SHP77 treated with DMSO at 0.1 percent for 48 hours (cell line): ENCODE measurements around the gene ASB2.

Experiments used
- DNase-seq: peaks from one replicate; lab custom pipeline; 2025; lab: John Stamatoyannopoulos, UW

The ASB2 gene, protein sequence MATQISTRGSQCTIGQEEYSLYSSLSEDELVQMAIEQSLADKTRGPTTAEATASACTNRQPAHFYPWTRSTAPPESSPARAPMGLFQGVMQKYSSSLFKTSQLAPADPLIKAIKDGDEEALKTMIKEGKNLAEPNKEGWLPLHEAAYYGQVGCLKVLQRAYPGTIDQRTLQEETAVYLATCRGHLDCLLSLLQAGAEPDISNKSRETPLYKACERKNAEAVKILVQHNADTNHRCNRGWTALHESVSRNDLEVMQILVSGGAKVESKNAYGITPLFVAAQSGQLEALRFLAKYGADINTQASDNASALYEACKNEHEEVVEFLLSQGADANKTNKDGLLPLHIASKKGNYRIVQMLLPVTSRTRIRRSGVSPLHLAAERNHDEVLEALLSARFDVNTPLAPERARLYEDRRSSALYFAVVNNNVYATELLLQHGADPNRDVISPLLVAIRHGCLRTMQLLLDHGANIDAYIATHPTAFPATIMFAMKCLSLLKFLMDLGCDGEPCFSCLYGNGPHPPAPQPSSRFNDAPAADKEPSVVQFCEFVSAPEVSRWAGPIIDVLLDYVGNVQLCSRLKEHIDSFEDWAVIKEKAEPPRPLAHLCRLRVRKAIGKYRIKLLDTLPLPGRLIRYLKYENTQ

DNA sequence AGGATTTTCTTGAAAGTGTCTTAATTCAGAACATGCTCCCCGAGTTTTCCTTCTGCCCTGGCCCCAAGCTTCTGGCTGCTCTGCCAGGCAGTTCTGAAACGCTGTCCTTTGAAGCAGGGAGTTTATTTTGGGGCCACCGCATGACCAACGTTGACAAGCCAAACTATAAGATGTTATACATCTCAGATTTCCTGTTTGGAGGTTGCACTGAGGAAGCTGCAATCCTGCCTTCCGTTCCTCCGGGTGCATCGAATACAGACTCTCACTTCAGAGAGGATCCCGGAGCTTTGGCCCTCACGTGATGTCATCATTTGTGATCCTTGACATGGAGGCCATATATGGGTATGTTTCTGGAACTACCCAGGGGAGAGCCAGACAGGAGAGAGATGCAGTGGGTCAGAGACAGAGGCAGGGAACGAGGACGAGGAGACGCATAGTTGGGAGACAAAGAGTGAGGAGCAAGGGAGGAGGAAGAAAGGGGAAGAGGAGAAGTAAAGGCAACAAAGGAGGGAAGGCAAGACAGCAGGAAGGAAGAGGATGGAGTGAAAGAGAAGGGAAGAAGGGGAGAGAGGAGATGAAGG lies at the start of gene ASB2:
ASB2 (minus strand) TSS at position 94 of the 581 bp plus-strand sequence. CDS start 12,031 bp downstream, outside the sequence.
- DNase-seq = no peak

DNA sequence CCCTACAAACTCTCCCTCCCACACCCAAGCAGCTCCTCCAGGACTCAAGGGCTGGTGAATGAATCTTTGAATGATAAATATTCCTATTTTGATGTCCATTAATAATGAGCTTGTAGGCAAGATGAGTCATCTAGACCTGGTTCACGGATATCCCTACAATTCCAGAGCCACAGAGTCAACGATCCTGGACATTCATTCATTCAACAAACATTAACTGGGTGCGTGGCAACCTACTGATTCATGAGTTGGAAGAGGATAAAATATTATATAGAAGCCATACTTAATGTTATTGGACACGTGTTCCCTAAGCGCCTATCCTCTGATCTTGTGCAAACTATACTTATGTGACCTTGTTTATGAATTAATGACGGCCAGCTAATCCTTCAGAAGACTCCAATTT lies 49.4 kb upstream of the ASB2 start:
- DNase-seq = no peak

DNA sequence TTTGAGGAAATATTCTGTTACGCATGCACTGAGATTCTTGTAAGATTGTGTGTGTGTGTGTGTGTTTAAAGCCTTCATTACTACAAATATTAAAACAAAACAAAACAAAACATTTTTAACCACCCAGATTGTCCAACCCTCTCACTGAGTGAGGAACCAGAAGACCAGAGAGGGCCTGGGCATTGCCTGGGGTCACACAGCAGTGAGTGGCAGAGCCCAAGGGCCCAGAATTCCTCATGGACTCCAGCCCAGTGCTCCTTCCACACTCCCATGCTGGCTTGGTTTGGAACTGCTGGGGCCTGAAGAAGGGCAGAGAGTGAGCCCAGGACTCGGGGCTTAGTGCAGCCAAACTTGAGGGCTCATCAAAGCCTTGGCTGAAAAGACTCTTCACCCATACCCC lies 48.2 kb upstream of the ASB2 start:
- DNase-seq = no peak

DNA sequence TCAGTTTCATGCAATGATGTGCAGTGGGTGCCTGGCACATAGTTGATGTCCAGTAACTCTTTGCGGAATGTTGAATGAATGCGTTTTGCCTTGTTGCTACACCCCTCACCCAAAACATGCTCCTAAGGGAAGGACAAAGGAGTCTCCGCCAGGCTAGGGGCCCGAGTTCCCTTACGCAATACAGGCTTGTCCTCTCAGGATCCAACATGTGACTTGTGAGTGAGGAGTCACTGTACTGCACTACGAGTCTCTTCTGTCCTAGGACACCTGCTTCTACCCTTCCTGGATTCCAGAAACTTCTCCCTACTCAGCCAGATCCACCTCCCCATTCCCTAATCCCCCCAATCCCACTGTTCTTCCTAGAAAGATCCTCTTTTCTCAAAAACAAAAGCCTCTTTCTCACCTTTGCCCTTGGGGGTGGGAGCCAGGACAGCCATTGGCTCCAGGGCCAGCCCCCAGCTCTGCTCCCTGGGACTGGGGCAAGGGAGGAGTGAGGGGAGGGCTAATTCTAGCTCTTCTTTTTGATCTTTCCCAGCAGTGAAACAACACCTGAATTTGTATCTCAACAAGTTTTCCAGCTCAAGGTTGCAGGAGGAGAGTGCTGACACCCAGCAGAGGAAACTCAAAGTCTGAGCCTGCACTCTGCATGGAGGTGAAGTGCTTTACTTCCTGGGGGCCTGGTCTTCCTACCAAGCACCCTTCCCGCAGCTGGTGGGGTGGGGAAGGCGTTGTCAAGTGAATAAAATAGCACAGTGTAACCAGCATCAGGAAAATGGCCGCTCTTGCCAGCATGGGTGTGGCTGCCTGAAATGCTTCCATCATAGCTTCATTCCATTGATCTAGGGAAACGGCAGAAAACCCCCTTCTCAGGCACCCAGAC lies 46.4 kb upstream of the ASB2 start:
- no peak for DNase-seq

DNA sequence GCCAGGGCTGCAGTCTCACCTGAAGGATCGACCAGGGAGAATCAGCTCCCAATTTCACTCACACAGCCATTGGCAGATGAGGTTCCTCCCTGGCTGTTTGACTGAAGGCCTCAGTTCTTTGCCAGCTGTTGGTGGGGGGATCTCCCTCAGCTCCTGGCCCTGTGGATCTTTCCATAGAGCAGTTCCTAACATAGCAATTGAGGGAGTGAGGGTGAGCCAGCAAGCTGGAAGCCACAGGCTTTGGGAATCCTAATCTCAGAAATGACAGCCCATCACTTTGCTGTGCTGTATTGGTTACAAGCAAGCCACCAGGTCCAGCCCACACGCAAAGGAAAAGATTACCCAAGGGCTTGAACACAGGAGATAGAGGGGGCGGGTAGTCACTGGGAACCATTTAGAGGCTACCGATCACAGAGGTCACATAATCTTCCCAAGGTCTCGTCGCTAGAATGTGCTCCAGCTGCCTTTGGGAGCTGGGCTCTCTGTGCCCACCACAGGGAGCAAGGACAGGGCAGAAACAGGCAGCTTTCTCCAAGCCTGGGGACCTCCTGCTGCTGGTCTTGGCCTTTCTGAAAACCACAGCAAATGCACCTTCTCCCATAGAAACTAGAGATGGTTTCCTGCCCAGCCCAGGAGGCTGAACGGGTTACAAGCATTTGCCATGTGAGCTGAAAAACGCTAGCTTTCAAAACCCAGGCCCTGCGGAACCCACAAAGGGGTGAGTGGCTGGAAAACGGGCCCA lies 45.2 kb upstream of the ASB2 start:
- no peak for DNase-seq

DNA sequence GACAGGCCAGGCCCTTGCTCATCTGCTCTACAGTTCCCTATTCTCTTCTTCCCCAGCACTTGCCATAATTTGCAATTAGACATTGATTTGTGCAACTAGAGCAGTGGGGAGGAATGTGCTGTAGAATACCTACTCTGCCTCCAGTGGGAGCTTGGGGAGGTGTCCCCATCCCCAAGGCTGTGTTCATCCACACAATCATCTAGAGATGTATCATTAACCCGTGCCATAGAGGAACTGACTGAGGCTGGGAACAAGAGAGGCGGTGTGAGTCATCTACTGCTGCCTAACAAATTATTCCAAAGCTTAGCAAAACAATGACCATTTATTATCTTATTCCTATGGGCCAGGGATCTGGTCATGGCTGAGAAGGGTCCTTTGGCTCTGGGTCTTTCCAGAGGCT lies 44.6 kb upstream of the ASB2 start:
- no peak for DNase-seq

DNA sequence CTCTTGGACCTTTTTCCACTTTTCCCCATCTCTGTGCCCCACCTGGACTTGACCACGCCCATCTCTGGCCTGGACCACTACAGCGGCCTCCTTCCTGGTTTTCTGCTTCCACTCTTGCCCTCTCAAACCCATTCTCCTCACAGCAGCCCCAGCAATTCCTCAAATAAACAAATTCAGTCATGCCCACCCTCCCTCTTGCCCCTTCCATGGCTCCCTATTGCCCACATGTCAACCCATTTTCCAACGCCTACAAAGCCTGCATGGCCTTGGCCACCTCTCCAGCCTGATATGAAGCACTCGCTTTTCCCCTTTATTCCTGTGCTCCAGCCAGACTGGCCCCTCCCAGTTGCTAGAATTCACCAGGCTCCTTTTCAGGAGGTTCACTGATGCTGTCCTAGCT lies 43.9 kb upstream of the ASB2 start:
- no peak for DNase-seq

DNA sequence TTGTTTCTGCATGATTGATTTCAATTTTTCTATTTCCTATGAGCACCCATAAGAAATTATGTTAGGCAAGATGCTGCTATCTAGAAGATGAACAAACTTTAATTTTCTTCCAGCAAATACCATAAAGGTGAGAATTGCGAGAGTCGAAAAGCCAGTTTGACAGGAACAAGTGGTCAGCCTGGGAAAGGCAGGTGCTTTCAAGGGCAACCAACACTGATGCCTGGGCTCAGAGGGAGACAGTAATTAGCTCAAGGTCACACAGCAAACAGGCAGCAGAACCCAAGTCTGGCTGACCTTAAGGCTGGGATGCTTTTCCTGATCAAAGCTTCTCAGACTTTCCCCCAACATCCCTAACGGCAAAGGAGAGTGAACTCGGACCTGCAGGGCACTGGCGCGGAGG lies 43.0 kb upstream of the ASB2 start:
- no peak for DNase-seq

DNA sequence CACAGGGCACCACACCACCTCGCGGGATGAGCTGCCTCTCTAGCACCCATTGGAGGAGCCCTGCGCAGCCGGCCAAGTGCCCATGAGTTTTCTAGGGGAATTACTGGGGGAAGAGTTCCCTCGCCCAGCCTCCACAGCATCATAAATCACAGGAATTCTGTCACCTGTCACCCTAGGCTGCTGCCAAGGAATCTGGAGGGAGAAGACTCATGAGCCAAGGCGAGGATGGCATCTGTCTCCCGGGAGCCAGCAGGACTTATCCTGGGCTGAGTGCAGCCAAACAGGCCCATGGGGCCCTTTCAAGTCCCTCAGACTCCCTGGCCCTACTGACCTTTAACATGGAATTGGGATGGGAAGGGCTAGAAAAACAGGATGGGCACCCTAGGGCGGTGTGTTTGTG lies 41.9 kb upstream of the ASB2 start:
- no peak for DNase-seq

DNA sequence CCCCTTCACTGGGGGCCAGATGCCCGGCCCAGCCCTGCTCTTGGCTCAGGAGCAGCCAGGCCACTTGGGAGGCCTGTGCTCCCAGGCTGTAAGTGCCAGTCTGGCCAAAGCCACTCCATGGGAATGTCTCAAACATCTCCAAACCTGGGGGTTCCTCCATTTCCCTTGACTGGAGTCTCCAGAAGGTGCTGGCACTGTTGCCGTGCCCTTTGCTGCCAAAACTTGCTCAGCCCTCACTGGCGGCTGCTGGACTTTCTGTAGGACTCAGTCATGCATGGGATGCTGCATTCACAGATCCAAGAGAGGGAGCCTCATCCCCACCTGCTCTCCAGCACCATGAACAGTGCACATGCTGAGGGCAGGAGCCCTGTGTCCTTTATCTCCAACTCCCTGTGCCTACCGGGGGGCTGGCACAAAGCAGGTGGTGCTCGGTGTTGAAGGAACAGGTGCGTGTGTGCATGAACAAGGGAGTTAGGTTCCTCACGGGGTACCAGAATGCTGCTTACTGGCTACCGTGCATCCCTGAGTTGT lies 40.1 kb upstream of the ASB2 start:
- DNase-seq = no peak

DNA sequence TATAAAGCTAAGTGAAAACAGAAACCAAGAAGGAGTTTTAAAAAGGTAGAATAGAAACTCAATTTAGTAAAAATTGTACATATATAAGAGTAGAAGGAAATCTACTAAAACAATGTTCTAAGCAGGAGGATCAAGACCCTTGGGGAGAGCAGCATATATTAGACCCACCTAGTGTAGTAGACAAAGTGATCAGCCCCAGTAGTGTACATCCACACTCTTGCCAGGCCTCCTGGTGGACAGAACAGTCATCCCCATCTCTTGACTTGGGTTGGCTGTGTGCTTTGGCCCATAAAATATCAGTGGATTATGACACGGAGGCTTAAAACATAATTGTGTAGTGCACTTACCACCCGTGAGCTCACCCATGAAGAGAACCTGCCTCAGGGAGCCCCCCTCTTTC lies 38.9 kb upstream of the ASB2 start:
- no peak for DNase-seq

DNA sequence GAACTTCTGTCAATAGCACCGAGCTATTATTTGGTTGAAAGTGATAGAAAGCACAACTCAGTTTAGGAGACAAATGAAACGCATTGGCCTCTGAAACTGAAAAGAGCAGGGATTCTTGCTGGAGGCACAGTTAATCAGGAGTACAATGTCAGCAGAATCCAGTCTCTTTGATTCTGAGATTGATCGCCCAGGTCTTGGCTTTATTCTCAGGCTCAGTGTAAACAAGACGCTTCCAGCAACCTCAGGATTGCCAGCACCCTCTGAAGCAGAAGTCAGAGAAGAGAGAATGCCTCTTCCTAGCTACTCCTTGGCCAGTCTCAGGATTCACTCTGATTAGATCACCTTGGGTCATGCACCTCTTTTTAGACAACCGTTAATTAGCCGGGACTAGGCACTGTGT lies 38.0 kb upstream of the ASB2 start:
- no peak for DNase-seq

DNA sequence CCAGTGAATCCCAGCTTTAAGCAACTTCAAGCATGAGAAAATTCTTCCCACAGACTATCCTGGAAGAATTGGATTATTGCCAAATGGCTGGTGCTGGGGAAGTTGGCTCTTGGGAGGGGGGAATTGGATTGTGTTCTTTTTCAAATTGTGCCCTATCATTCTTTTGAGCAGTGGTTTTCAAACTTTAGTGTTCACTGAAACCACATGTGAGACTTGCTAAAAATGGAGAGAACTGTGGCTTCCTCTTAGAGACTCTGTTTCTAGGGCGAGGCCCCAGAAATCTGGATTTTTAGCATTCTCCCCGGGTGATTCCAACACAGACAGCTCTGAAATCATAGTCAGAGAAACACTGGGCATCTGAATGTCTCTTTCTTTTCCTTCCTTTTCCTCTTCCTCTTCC lies 35.4 kb upstream of the ASB2 start:
- DNase-seq = no peak

DNA sequence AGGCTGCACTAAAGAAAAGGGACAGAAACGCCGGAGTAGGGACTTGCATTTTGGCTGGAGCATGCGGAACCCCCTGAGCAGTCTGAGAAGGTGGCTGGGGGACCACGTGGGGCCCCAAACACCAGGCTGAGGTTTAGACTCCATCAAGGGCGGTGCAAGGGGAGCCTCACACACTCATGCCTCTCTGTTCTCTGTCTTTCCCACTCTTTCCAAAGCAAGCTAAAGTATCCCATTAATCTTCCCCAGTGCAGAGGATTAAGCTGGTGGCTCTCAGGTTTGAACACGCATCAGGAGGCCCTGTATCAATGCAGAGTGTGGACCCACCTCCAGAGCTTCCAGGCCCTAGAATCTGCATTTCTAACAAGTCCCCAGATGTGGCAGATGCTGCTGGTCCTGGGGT lies 34.3 kb upstream of the ASB2 start:
- no peak for DNase-seq

DNA sequence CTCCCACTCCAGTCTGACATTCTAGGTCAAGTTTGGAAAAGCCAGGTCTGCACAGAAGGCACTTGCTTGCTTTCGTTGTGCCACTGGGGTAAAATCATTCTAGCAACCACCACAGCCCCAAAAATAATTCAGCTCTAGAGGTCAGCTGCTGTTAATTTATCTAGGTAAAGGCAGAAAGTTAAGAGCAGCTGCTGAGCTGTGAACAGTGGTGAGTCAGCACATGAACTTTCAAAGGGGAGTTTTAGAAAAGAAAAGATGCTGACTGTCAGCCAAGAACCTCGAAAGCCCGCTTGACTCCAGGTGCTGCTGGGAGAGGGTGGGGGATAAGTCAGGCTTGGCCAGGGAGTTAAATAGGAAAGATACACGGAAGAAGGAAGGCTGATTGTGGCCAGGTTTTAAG lies 33.4 kb upstream of the ASB2 start:
- no peak for DNase-seq

DNA sequence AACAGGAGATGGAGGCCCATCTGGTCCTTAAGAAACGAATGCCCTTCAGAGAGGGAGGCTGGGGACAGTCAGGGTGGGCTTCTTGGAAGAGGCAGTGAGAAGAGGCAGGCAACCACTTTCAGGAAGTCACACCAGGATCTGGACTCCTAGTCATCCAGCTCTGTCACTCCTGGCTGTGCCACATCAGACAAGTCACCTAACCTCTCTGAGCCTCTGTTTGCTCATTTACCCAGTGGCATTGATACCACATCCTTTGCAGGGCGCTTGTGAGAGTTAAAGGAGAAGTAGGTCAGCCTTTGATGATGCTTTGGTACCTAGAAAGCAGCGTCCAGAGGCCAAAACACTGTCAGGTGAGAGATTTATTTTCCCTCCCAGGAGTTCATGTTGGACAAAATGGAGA lies 31.9 kb upstream of the ASB2 start:
- DNase-seq = no peak

DNA sequence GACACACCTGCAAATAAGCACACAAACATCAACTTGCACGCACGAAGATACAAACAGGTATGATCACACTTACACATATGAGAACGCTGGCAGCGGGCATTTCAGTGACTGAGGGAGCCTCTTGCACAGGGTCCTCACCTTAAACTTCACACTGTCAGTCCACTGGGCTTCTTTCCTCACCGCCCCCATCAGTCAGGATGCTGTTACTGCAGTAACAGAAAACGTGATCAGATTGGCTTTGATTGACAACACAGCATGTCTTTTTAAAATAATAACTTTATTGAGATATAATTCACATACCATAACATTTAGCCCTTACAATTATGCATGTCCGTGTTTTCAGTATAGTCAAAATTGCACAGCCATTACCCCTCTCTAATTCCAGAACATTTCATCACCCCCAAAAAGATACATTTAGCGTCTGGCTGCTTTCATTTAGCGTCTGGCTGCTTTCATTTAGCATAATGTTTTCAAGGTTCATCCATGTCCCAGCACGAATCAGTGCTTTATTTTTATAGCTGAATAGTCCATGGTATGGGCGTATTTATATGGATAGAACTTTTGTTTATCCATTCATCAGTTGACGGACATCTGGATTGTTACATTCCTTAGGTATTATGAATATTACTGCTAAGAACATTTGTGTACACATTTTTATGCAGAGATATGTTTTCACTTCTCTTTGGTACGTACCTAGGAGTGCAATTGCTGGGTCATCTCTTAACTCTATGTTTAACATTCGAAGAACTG lies 29.1 kb upstream of the ASB2 start:
- no peak for DNase-seq

DNA sequence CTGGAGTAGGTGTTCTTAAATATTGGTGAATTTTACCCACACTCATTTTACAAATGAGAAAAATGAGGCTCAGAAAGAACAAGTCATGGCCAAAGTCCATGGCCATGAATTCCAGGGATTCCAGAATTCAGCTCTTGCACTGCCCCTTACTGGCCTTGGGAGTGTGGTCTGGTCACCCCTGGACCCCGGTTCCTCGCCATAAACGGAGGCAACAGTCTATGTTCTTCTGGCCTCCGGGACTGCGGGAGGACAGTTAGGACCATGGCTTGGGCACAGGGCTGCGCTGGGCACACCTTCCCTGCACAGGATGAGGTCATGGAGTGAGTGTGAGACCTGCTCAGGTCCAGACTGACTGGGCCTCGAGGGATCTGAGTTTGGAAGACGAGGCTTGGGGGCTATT lies 27.6 kb upstream of the ASB2 start:
- DNase-seq = no peak

DNA sequence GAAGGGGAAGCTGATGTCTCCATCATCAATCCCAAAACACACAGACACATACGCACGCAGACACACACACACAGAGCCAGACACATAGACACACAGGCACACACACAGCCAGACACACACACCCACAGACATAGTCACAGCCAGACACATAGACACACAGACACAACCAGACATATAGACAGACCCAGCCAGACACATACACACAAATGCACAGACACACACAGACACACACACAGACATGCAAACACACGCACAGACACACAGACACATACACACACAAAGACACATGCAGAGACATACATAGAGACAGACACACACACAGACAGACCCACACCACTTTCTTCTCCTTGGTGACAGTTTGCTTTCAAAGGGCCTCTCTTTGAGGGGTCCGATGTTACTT lies 27.0 kb upstream of the ASB2 start:
- no peak for DNase-seq

DNA sequence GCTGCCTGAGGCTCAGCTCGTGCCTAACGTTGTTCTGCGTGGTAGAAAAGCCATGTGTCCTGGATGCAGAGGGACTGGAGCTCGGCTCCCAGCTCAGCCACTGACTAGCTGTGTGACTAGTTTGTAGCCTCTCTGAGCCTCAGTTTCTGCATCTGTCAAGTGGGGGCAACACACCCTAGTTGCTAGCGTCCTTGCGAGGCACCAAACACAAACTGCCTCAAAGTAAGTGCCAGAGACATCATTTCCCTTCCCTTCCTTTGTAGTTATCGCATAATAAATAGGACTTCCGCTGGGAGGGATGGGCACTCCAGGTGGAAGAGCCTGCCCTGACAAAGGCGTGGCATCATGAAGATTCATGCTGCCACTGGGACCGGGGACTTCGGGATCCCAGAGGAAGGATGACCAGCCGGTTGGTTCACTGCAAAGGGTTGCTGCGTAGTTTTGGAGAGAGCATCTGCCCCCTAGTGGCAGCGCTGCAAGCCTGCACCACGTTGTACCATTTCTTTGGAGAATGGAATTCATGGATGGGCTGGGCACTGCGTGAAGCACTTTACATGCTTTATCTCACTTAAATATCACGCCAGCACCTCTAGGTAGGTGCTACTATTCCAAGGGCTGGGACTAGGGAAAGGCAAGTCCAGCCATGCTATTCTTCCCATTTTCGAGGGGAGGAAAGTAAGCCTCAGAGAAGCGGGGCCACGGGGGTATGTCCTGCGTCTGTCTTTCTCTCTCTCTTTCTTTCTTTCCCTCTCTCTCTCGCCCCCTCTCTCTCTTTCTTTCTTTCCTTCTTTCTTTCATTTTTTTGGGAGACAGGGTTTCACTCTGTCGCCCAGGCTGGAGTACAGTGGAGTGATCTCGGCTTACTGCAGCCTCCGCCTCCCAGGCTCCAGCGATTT lies 25.4 kb upstream of the ASB2 start:
- DNase-seq = no peak
